RPMI8226 (cell line): Measurements from ENCODE around the gene SLC37A1.

Source experiments
- DNase-seq: peaks from one replicate; pipeline ENCODE4 v3.0.0-alpha.2; 2015

Gene SLC37A1

DNA sequence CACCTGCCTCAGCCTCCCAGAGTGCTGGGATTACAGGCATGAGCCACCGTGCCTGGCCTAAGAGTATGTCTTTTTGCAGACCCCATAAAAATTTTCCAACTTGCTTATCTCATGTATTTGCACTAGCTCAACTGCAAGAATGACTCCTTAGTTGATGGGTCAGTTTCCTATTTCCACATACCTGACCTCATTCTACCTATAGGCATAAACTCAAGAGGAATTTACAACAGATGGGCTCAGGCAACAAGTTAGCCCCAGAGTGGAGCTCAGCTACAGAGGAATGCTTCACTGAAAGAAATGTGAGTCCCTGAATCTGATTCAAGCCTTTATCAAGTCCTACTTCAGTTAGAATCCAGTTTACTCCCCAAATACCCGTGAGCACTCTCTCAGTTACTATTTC, 5.3 kb upstream of the SLC37A1 start:
- DNase-seq, result no peak

DNA sequence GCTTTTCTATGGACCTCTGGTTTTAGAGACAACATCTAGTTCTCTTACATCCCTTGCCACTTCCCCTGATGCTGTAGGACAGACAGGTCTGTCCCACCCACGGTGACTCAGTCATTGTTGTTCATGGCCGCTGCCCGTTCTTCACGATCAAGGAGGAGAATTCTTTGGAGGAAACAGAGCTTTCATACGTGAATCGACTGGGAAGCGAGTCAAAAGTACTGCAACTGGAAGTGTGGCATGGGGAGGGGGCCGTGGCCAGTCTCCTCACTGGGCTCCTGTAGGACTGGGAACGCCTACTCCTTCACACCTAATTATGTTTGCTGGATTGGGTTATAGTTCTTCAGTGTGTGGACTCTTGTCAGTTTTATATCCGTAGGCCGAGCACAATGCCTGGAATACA, 4.4 kb upstream of the SLC37A1 start:
- DNase-seq, result no peak

DNA sequence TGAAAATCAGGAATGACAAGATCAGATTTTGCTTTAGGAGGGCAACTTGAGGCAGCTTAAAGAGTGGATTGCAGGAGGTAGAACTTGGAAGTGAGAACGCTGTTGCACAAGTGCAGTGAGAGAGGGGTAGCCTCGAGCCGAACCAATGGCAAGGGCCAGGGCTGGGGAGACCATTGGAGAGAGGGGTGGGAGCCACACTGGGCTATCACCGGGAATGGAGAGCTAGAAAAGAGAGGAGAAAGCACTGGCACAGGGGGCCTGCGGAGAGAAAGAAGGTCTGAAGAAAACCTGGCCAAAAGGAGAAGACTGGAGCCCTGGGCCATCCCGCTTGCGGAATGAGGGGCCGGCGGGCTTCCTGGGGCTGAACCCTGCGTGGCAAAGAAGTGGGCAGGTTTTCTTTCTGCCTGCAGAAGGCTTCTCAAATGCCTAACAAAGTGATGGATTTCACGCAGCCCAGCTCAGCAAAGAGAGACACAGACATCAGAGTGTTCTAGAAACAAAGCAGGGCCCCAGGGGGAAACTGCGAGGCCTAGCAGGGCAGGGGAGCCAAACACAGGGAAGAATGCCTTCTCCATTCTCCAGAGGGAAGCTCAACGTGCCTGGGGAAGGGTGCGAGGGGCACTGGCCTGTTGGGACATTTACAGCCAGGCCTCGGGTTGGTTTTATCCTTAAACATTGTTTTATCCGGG, 1.2 kb upstream of the SLC37A1 start:
- no peak for DNase-seq

DNA sequence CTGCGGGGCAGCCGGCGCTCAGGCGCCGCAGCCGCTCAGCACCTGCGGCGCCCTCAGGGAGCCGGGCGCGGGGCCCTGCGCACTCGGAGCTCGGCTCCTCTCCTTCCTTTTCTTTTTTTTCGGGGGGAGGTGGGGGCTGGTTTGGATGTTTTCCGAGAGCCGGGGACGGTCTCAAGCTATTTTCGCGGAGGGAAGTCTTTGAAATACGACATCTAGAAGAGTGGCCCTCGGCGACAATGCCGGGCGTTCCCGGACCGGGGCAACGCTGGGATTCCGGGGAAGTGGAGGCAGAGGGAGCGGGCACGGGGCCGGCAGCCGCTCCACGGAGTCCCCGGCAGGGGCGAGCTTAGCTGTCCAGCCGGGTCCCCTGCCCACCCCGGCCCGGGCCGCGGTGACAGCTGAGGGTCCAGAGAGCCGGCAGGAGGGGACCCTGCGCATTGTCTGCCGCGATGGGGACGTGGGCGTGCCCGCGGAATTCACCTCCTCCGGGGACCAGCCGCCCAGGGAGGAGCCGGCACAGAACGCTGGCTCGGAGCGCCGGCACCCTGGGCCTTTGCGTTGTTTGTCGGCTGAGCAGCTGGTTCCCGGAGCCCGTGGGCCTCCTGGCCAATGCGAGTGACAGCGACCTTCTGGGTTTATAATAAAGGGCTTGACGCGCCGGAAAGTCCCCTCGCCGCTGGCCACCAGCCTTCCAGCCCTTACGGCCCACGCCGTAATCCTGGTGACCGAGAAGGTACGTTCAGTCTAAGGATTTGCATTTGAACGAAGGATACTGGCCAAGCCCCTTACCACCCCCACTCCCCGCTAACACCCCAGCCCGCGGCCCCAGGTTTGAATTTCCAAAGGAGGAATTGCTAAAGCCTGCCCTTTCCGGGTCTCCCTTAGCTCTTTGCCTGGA, 582 bp downstream of the SLC37A1 start:
- DNase-seq, result peak; percentile 31

DNA sequence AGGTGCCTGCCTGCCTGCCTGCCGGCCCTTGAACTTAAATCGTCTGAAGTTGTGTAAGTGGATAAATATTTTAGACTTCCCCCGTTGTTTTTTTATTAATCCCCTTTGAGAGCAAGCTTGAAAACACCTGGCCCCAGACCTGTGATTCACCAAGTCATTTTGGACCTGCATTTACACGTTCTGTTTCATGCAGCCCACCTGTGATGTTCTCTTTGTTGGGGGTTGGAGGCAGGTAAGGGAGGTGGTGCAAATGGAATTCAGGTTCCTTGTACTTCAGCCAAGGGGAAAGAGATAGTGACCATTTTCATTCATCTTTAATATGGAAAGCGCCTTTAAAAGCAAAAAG, 1.2 kb downstream of the SLC37A1 start:
- DNase-seq, result no peak

DNA sequence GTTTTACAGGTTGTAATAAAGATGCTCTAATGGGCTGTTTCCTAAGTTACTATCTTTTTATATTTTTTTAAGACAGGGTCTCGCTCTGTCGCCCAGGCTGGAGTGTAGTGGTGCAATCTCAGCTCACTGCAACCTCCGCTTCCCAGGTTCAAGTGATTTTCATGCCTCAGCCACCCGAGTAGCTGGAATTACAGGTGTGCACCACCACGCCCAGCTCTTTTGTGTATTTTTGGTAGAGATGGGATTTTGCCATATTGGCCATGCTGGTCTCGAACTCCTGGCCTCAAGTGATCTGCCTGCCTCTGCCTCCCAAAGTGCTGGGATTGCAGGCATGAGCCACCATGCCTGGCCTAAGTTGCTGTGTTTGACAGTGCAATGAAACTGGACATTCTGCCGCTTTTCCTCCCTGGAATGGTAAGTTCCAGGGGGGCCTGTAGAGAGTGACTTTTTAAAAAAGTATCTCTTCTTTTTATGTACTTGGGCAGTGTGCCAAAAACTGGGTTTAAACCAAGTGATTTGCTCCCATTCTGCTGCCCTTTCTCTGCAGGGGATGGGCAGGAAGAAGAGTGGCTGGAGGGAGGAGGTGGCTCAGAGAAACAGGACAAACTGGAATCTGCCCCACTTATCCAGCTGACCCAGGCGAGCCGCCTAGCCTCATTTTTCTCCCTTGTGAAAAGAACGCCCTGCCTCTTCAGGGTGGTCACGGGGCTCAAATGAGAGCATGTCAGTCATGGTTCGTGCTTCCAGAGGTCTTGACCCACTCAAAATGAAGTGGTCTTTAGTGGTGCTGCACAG, 2.3 kb downstream of the SLC37A1 start:
- no peak for DNase-seq

DNA sequence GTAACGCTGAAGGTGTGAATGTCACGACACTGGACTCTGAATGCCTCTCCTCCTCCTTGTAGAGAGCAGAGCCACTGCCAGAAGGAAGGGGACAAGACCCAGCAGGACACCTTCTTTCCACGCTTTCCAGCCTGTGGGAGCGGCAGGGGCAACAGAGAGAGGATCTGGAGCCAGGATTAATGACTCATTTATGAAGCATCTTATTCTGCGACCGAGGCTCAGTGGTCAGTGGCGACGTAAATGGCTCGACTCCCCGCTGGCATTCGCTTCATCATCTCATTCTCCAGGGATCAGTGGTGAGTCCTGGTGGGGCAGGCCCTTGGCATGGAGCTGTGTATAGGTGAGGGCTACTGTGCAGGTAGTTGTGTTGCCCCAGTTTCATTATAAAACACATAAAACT, 4.6 kb downstream of the SLC37A1 start:
- DNase-seq, result no peak

DNA sequence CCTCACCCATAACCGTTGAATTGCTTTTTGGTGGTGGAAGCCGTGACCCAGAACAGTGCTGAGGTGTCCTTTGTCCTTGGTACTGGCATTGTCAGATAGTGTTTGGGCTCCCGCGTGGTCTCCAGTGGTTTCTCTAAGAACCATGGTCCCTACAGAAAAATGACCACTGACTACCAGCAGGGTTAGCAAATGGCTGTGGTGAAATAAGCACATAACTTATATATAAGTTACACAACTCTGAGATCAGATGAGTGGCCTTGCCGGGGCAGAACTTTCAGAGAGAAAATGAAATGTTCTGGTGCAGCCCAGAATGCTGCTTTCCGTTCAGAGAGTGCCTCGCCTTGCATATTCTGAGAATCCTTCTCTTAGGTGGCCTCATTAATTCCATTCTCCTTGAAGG, 5.0 kb downstream of the SLC37A1 start:
- DNase-seq, result no peak

DNA sequence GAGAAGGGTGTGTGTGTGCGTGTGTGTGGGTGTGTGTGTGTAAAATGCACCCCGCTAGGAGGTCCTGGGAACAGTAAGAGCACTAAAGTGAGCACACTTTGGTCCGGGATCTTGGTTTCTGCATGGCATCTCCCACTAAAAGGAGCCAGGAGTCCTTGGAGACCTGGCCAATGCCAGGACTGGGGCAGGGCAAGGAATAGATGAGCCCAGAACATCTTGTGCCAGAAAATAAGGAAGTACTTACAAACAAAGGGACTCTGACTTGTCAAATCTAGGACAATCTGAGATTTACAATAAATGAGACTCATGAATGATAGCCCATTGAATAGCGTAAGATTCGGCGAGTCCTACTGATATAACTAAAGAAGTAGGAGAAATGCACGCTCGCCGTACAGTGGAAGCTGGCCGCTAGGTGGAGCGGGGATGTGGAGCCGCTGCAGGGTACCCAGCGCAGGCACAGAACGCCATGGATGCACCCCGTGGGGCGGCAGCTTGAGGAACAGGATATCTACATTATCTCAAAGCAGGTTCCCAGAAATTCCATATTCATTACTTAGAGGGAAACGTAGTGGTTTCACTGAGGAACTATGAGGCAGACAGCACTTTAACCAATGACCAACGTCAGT, 7.1 kb downstream of the SLC37A1 start:
- no peak for DNase-seq

DNA sequence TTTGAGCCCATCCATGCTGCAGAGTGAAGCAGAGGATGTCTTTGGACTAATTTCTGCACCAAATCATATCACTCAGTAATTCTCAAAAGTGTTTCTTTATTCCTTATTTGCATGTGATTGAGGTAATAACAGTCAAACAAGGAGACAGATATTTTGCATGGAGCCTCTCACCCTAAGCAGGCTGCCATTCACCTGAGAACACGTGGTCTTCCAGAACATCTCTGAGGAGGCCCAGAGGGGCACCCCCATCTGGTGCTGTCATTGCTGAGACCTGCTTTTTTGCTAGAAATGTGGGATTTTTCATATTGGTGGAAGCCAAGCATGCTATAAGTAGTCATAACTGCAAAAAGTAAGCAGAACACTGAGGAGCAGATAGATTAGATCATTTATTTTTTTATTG, 7.7 kb downstream of the SLC37A1 start:
- DNase-seq, result no peak

DNA sequence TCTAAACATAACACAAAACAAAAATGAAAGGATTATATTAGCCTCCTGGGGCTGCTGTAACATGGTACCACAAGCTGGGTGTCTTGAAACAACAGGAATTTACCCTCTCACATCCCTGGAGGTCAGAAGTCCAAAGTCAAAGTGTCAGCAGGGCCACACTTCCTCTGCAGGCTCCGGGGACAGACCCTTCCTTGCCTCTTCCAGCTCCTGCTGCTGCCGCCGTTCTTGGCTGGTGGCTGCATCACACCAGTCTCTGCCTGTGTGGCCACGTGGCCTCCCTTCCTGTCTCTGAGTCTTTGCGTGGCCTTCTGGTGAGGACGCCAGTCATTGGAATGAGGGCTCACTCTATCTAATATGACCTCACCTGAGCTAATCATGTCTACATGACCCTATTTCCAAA, 8.2 kb downstream of the SLC37A1 start:
- DNase-seq, result no peak

DNA sequence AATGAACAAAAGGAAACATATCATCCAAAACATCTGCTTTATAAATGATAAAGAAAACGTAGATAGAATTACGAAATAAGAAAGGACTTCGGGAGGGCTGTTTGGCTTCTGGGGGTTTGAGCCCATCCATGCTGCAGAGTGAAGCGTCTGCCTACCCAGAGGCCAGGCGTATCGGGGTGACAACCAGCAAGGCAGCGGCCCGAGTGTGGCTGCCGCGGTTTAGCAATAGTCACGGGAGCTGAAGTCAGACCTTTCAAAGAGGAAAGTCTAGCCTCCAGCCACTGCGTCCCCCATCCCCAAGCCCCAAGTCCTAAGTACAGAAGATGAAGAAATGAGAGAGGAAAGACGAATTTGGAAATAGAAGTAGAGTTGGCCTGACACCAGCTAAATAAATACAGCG, 8.6 kb downstream of the SLC37A1 start:
- no peak for DNase-seq

DNA sequence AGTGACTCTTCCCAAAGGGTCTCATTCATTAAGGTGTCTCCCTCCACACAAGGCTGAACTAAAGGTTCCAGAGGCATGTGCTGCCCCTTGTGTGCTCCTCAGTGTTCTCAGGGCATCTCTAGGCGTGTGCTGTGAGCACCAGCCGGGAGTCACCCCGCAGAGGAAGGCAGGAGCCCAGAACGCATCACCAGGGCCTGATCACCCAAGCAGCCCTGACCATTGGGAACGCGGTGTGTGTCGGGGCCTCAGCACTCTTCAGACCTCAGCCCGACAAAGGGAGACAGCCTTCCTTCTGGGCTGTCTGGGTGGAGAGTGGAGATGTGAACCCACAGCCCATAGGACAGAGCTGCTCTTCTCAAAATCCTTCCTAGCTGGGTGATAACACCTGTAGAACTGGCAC, 9.1 kb downstream of the SLC37A1 start:
- DNase-seq, result no peak

DNA sequence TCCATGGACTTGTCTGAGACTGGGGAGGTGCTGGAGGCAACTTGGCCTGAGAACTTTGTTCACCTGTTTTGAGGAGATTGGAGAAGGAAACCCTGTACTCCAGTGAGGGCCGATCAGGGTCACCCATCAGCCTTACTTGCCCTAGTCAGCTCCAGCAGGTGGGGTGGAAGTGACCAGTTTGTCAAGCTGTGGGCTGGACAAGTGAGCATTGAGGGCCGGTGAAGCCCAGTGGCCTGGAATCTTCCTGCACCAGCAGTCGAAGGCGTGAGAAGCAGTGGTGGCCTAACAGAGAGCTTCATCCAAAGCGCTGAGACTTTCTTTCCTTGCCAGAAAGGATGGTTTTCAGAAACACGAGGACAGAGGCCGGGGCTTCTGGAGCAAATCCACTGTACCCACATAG, 9.6 kb downstream of the SLC37A1 start:
- DNase-seq, result no peak

DNA sequence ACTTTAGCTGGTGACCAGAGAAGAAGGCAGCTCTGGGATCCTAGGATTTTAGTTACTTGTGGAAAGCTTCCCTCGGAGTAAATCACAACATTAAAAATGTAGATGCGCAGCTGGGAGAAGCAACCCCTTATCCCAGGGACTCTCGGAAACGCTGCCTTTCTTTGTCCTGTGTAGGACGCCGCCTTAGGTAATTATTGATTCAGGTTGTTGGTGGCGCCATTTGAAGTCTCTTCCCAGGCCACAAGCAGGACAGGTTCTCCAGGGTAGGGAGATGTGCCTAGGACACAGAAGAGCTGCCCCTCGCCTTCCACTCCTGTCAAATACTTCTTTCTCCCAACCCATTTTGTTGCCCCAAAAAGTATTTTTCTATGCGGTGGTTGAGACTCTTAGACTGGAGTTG, 10.3 kb downstream of the SLC37A1 start:
- DNase-seq, result no peak

DNA sequence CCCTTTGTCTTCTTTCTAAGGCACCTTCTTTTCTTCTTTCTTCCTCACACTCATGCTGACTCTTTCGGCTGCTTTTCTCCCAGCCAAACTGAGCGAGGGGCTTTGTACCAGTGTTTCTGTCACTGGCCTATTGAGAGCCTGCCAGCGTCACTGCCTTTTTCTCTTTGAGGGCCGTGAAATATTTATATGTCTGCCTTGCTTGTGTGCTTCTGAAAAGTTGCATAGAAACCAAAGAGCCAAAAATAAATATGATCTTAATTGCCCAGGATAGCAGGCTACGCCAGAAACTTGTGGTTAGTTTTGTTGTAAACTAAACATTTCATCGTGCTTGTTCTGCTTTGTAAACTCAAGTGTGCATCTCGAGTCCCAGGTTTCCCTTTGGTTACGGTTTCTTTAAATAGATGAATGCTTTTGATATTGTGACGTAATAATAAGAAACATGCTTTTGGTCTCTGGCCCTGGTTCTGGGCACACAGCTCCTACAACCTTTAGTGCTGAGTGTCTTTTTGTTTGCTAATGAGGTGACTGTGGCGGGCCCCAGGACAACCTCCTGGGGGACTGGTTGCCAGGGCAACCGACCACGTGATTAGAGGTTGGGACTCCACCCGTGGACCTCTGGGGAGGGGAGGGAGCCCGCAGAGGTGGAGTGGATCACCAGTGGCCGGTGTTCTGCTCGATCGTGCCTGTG, 10.8 kb downstream of the SLC37A1 start:
- DNase-seq, result peak; percentile 81

DNA sequence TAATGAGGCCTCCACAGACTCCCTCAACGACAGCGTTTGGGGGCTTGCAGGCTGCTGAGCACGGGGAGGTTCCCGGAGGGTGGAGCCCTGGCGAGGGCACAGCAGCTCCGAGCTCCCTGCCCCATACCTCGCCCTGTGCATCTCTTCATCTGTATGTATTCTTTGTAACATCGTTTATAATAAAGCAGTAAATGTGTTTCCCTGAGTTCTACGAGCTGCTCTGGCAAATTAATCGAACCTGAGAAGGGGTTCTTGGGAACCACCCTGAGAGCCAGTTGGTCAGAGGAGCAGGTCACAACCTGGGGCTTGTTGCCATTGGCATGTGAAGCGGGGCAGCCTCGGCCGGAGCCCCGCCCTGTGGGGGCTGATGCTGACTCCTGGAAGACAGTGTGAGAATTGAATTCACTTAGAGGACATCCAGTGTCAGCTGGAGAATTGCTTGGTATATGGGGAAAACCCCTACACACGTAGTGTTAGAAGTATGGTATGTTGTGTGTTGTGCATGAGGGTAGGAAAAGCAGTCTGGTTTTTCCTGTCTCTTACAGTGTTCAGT, 11.5 kb downstream of the SLC37A1 start:
- DNase-seq, result peak; percentile 19

DNA sequence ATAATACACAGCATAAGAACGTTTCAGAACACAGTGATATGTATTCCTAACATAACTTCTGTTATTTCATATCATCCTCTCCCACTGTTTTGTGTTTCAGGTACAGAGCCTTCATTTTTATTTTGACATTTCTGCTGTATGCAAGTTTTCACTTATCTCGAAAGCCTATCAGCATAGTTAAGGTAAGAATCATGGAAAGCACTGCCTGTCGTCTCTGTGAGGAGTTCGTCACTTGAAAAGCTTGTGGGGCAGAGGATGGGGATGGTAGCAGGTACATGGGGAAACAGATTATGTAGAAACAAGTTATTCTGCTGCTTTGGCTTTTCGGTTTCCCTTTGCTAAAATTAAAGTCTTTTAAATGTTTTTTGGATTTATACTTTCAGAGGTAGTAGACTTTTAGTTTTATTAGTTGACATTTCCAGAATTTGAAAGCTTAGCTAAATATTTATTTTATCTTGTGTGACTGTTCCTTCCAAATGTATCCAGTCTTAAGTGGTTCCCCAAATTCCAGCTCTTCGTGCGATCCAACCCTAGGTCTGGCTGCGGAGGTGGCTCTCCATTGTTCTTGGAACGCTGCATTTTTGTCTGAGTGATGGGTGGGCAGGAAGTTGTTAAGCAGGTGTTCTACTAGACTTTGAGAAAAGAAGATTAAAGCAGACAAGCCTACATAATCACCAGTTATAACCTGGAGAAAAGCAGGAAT, 12.2 kb downstream of the SLC37A1 start:
- DNase-seq, result no peak

DNA sequence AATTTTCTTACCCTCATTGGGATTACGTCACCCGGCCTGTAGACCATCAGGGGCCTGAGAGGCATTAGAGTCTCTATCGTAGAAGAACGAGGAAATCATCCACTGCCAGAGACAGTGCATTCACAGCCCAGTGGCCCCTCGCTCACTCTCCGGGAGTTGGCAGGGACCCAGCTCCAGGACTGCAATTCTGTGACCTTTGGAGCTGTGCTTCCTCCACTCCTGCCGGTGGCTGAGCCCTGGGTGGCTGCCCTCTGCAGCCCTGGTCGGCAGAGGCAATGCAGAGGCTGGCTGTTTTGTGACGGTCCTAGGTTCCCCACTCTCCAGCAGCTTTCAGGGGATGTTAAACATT, 12.7 kb downstream of the SLC37A1 start:
- no peak for DNase-seq

DNA sequence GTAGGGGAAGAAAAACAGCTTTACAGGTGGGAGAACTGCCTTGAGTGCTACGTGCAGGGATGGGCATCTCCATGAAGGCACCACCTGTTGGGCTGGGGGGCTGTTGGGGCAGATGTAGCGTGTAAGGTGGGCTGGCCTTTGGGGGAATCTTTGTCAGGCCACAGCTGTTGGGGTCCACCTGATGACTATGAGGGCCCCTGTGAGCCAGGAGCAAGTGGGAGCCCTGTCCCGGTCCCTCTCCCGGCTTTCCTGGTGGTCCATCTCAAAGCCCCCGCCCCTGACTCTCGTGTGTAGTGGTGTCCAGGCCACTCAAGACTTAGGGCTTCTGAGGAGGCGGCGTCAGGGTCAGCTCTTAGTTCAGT, 13.5 kb downstream of the SLC37A1 start:
- no peak for DNase-seq

DNA sequence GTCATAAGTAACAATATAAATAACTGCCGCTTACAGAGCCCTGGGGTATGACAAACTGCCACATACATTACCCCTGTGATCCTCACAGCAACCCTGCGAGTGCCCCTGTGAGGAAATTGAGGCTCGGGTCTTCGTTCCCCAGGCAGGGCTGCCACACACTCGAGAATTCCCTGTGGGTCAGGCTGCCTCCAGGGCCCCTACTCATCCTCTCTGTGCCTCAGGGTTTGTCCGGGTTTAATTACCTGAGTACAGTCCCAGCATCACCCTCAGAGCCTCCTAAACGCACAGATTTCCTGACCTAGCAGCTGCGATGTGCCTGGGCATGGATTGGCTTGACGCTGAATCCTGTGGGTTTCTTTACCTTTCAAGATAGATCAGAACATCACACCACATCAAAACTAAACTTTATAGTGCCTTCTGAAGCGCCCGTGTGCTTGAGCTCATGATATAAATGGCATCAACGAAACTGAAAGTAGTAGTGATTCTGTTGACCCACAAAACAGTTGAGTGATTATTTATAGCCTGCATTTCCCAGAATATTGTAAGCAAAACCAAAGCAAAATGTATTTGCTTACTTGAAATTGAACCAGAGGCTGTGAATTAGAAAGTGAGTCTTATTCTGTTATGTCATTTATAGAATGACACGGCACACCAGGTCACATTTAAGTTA, 14.0 kb downstream of the SLC37A1 start:
- DNase-seq, result peak; percentile 75
